Keratinocyte (primary cell): Measurements from ENCODE around the gene MAP2K2. TPM values are rescaled to one million over a fixed set of nuclear protein-coding genes. Genes with fewer than 3 reads are reported as not detected.

ENCODE experiments used
- DNase-seq: peaks from one replicate; pipeline ENCODE4 v3.0.0-alpha.2; 2011; ENCODE audit warnings: low read depth, missing footprints, low spot score
- FAIRE-seq: peaks from 2 replicates; lab custom pipeline; 2011; peaks lifted over from hg19 to GRCh38; lab: Jason Lieb, UNC
- H2AFZ ChIP-seq: 2 replicates; pipeline ENCODE4 v1.6.0; 2012; ENCODE audit warnings: low read length, control low read depth, inconsistent platforms; ENCODE audit not compliant: control insufficient read depth
- H3K27ac ChIP-seq: 2 replicates; pipeline ENCODE4 v1.5.1; 2011; ENCODE audit warnings: low read length; ENCODE audit not compliant: control insufficient read depth, insufficient read depth
- H3K27me3 ChIP-seq: 3 replicates; pipeline ENCODE4 v1.6.0; 2011; ENCODE audit warnings: low read length; ENCODE audit not compliant: control insufficient read depth, insufficient read depth; ENCODE audit errors: extremely low read depth
- H3K36me3 ChIP-seq, 2 experiments: 2 replicates in 1 of 2; 3 replicates in 1 of 2; pipeline ENCODE4 v1.5.1; 2011; ENCODE audit warnings: low read length in 2 of 2, mild to moderate bottlenecking in 1 of 2; ENCODE audit not compliant: control insufficient read depth in 2 of 2, insufficient read depth in 2 of 2; ENCODE audit errors: extremely low read depth in 1 of 2
- H3K4me1 ChIP-seq: 3 replicates; pipeline ENCODE4 v1.5.1; 2011; ENCODE audit warnings: low read length; ENCODE audit not compliant: control insufficient read depth, insufficient read depth; ENCODE audit errors: extremely low read depth
- H3K4me2 ChIP-seq: 3 replicates; pipeline ENCODE4 v1.6.0; 2011; ENCODE audit warnings: low read depth, low read length; ENCODE audit not compliant: control insufficient read depth, insufficient read depth; ENCODE audit errors: extremely low read depth
- H3K4me3 ChIP-seq, 3 experiments: fragments of 200-600 bp in 1 of 3; sonication (generic) in 1 of 3; 2 replicates in 2 of 3; 3 replicates in 1 of 3; pipeline ENCODE4 v1.5.1; 2011 to 2016; ENCODE audit warnings: low read length in 3 of 3, mild to moderate bottlenecking in 3 of 3, control low read depth in 2 of 3, inconsistent platforms in 1 of 3, low read depth in 1 of 3, mixed read lengths in 1 of 3, mixed run types in 1 of 3, moderate library complexity in 1 of 3; ENCODE audit not compliant: control insufficient read depth in 2 of 3, insufficient read depth in 2 of 3; ENCODE audit errors: extremely low read depth in 1 of 3
- H3K79me2 ChIP-seq: 2 replicates; pipeline ENCODE4 v1.6.0; 2012; ENCODE audit warnings: low read length; ENCODE audit not compliant: control insufficient read depth, insufficient read depth
- H3K9ac ChIP-seq: 3 replicates; pipeline ENCODE4 v1.6.0; 2011; ENCODE audit warnings: low read length; ENCODE audit not compliant: control insufficient read depth, insufficient read depth; ENCODE audit errors: extremely low read depth
- H3K9me1 ChIP-seq: 3 replicates; pipeline ENCODE4 v1.6.0; 2011; ENCODE audit warnings: low read length; ENCODE audit not compliant: control insufficient read depth, insufficient read depth; ENCODE audit errors: extremely low read depth
- H3K9me3 ChIP-seq: 2 replicates; pipeline ENCODE4 v1.5.1; 2012; ENCODE audit warnings: low read depth, low read length; ENCODE audit not compliant: control insufficient read depth
- H4K20me1 ChIP-seq: 3 replicates; pipeline ENCODE4 v1.6.0; 2011; ENCODE audit warnings: low read length; ENCODE audit not compliant: control insufficient read depth, insufficient read depth; ENCODE audit errors: extremely low read depth
- EZH2 ChIP-seq: IDR thresholded peaks from one replicate; pipeline ENCODE4 v1.6.1; 2012; ENCODE audit warnings: inconsistent platforms, mild to moderate bottlenecking, low read length, moderate library complexity
- dilution Hi-C: fragments of 300-500 bp; cut with MboI; formaldehyde crosslinking; loops from one replicate; pipeline ENCODE4 v1.7.0; 2020; ENCODE audit warnings: low sequenced_read_pairs; ENCODE audit not compliant: extremely low pct_ligation_motif_present
- polyA plus RNA-seq, 5 experiments: library from polyadenylated mRNA; depleted of rRNA in 3 of 5; stranded (reverse) in 3 of 5; stranded (forward) in 1 of 5; unstranded in 1 of 5; fragments of >200 nt; gene quantifications; 1 replicate in 1 of 5; 2 replicates in 3 of 5; 3 replicates in 1 of 5; pipeline versions ENCODE4 v1.2.1 to v1.2.3, GENCODE V29; 2011 to 2012; ENCODE audit warnings: missing spikeins in 2 of 5, low read depth in 1 of 5, low replicate concordance in 1 of 5
- TF ChIP-seq, protein P1 (sequence below), 3 experiments: IDR thresholded peaks in 1 of 3; conservative IDR thresholded peaks in 1 of 3; optimal IDR thresholded peaks in 1 of 3; 2 replicates in 2 of 3; 3 replicates in 1 of 3; pipeline versions ENCODE3 to v1.5.1; 2011; ENCODE audit warnings: low read length in 3 of 3, mild to moderate bottlenecking in 3 of 3, moderate library complexity in 2 of 3, control low read depth in 1 of 3, inconsistent platforms in 1 of 3; ENCODE audit not compliant: insufficient read depth in 2 of 3; ENCODE audit errors: extremely low read depth in 1 of 3

The MAP2K2 gene
- polyA plus RNA-seq, 1 donor (not counting 4 experiments of a cell fraction or from before 2014, with no cell fraction given): 61.8 TPM

DNA sequence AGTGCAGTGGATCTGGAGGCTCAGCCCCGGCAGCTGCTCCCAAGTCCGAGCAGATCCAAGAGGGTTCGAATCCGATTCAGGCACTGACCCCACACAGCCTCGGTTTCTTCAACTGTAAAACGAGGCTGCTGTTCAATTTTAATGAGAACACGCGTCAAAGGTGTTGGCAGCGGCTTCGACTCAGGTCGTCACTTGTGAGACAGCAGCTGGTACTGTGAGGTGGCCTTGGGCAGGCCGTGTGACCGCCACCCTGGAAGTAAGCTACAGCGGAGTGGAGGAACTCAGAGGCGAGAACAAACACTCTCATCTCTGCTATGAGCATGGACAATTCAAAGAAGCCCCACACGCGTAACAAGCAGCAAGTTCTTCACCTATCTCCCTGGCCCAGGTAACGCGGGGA is 9.7 kb downstream of the MAP2K2 start:
- Histone ChIP-seq H3K79me2 (peaks cover 20% of the 10 kb centered on the region), H3K4me2 (no peak overlapping the region), H3K4me1 (no peaks in the 10 kb centered on the region), H3K4me3 (no peak overlapping the region), H3K27ac (no peak overlapping the region), H3K27me3 (no peaks in the 10 kb centered on the region), H3K36me3 (peaks cover 24 to 47% of the 10 kb centered on the region in 2 experiments), H3K9ac (no peak overlapping the region), H4K20me1 (peaks cover 3% of the 10 kb centered on the region), H2AFZ (no peak overlapping the region), H3K9me1 (no peaks in the 10 kb centered on the region), H3K9me3 (no peaks in the 10 kb centered on the region)
- DNase-seq (no peak), FAIRE-seq (no peak)
- dilution Hi-C loops: no loop called here
- TF ChIP-seq EZH2: no peak
- TF ChIP-seq, protein P1, sequence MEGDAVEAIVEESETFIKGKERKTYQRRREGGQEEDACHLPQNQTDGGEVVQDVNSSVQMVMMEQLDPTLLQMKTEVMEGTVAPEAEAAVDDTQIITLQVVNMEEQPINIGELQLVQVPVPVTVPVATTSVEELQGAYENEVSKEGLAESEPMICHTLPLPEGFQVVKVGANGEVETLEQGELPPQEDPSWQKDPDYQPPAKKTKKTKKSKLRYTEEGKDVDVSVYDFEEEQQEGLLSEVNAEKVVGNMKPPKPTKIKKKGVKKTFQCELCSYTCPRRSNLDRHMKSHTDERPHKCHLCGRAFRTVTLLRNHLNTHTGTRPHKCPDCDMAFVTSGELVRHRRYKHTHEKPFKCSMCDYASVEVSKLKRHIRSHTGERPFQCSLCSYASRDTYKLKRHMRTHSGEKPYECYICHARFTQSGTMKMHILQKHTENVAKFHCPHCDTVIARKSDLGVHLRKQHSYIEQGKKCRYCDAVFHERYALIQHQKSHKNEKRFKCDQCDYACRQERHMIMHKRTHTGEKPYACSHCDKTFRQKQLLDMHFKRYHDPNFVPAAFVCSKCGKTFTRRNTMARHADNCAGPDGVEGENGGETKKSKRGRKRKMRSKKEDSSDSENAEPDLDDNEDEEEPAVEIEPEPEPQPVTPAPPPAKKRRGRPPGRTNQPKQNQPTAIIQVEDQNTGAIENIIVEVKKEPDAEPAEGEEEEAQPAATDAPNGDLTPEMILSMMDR (optimal IDR thresholded peaks at IDR 0.05 in 1 of 3, IDR thresholded peaks at IDR 0.05 in 1 of 3, conservative IDR thresholded peaks at IDR 0.05 in 1 of 3; ENCODE audit: extremely low read depth in 1 of 3, insufficient read depth in 2 of 3, low read length in 3 of 3): no peak

DNA sequence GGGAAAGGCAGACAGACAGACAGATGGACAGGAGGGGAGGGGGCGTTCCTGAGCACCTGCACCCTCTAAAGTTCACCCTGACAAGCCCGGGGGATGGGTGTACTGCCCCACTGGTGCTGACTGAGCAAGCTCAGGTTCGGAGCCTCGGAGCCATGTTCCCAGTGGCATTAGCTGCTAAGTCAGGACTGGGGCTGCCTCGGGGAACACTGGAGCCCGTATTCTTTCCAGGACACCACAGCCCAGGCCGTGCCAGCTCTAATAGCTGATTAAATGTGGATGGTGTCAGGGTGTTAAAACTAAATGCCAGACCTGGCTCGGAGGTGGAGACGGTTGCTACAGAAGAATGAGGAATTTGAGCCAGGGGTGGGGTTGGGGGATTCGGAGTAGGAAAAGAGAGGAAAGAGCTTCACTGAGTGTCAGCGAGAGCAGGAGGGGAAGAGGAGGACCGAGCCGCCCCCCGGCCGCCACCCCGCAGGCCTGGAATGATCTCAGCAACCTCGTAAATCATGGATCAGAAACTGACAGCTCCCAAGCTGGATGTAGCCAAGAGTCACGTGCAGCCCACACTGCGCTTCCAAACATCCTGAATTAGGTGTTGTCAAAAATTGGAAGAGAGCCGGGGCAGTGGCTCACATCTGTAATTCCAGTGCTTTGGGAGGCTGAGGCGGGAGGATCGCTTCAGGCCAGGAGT is 10.4 kb downstream of the MAP2K2 start:
- Histone ChIP-seq H3K4me2 (no peak overlapping the region), H3K79me2 (peaks cover 16% of the 10 kb centered on the region), H3K27me3 (no peaks in the 10 kb centered on the region), H3K9me1 (no peaks in the 10 kb centered on the region), H3K9me3 (no peaks in the 10 kb centered on the region), H4K20me1 (no peaks in the 10 kb centered on the region), H3K27ac (no peak overlapping the region), H3K9ac (no peak overlapping the region), H2AFZ (no peak overlapping the region), H3K36me3 (peaks cover 26 to 51% of the 10 kb centered on the region in 2 experiments), H3K4me1 (no peaks in the 10 kb centered on the region), H3K4me3 (no peak overlapping the region)
- no peak for TF ChIP-seq EZH2
- TF ChIP-seq, protein P1 (optimal IDR thresholded peaks at IDR 0.05 in 1 of 3, IDR thresholded peaks at IDR 0.05 in 1 of 3, conservative IDR thresholded peaks at IDR 0.05 in 1 of 3; ENCODE audit: extremely low read depth in 1 of 3, insufficient read depth in 2 of 3, low read length in 3 of 3): no peak
- dilution Hi-C loops: no loop called here
- FAIRE-seq (no peak), DNase-seq (no peak)
